ENCODE results near the gene ROBO2. TPM values are rescaled to one million over a fixed set of nuclear protein-coding genes. Genes with fewer than 3 reads are reported as not detected.
A peak's percentile ranks its signal among the peaks of the same experiment; 100 is the strongest.

Gene ROBO2
- total RNA-seq = 1 to 10 TPM in 2 of 4 donors, under 1 TPM in 2; under 0.01 to 2.9 (median 1.0) TPM

GRCh38 chr3:77039606-77040171 is at the start of gene ROBO2:
ROBO2 (plus strand) TSS chr3:77040099; CDS start chr3:77040786, 687 bp downstream.
- Histone ChIP-seq H3K4me3 (peak within 1 kb of the TSS; percentile 3 to 52), H3K36me3 (no peaks in the 10 kb centered on the region), H3K27ac (no peak within 1 kb of the TSS), H3K4me1 (peaks cover 0 to 25% (median 15%) of the 10 kb centered on the region in 3 donors), H3K27me3 (peaks cover 73% of the 10 kb centered on the region), H3K9me3 (no peaks in the 10 kb centered on the region)
- 0% methylated on average over 2 of the region's 54 CpGs; no CpG with 5 or more reads in 1 of the 2 donors for WGBS, 2 donors (ENCODE audit: low coverage in 1 of 2)
- ATAC-seq = peak; percentile 35
- TF ChIP-seq POLR2A (IDR thresholded peaks at IDR 0.05) (no peak), EP300 (IDR thresholded peaks at IDR 0.05) (no peak), CTCF (IDR thresholded peaks at IDR 0.05) (no peak), POLR2AphosphoS5 (IDR thresholded peaks at IDR 0.05) (no peak)

- 67 to 83% methylated on average over 1 to 5 of the region's 5 CpGs for WGBS, 2 donors (ENCODE audit: low coverage in 1 of 2)
- Histone ChIP-seq H3K27me3 (no peaks in the 10 kb centered on the region), H3K9me3 (no peaks in the 10 kb centered on the region), H3K4me3 (no peak overlapping the region), H3K4me1 (no peaks in the 10 kb centered on the region), H3K36me3 (no peaks in the 10 kb centered on the region), H3K27ac (no peak overlapping the region)
- no peak for ATAC-seq
- TF ChIP-seq CTCF (IDR thresholded peaks at IDR 0.05) = no peak
- no peak for TF ChIP-seq POLR2AphosphoS5 (IDR thresholded peaks at IDR 0.05)
- TF ChIP-seq EP300 (IDR thresholded peaks at IDR 0.05) = no peak
- TF ChIP-seq POLR2A (IDR thresholded peaks at IDR 0.05) = no peak
Measured at GRCh38 chr3:76990606-76991005, 49.3 kb upstream of the ROBO2 start.

- no peak for TF ChIP-seq EP300 (IDR thresholded peaks at IDR 0.05)
- TF ChIP-seq POLR2AphosphoS5 (IDR thresholded peaks at IDR 0.05) = no peak
- TF ChIP-seq CTCF (IDR thresholded peaks at IDR 0.05) = no peak
- TF ChIP-seq POLR2A (IDR thresholded peaks at IDR 0.05) = no peak
- 84 to 92% methylated on average over 3 of the region's 3 CpGs for WGBS, 2 donors (ENCODE audit: low coverage in 1 of 2)
- no peaks in the 10 kb centered on the region for H3K27me3 ChIP-seq
Measured at GRCh38 chr3:76991165-76991564, 48.7 kb upstream of the ROBO2 start.

GRCh38 chr3:76997733-76998132 is 42.2 kb upstream of the ROBO2 start:
- no peak for ATAC-seq
- H3K36me3 ChIP-seq = no peaks in the 10 kb centered on the region
- WGBS, 2 donors (ENCODE audit: low coverage in 1 of 2) = 44 to 56% methylated on average over 2 of the region's 2 CpGs
- H3K27ac ChIP-seq = no peak overlapping the region
- no peaks in the 10 kb centered on the region for H3K9me3 ChIP-seq
- H3K4me1 ChIP-seq = no peaks in the 10 kb centered on the region
- TF ChIP-seq CTCF (IDR thresholded peaks at IDR 0.05) = no peak
- TF ChIP-seq POLR2A (IDR thresholded peaks at IDR 0.05) = no peak
- TF ChIP-seq EP300 (IDR thresholded peaks at IDR 0.05) = no peak
- no peak for TF ChIP-seq POLR2AphosphoS5 (IDR thresholded peaks at IDR 0.05)
- no peaks in the 10 kb centered on the region for H3K27me3 ChIP-seq
- H3K4me3 ChIP-seq = no peak overlapping the region

More at GRCh38 chr3:76991165-76991564, 48.7 kb upstream of the ROBO2 start:
- no peaks in the 10 kb centered on the region for H3K4me1 ChIP-seq
- H3K27ac ChIP-seq = no peak overlapping the region
- H3K4me3 ChIP-seq = no peak overlapping the region
- no peaks in the 10 kb centered on the region for H3K9me3 ChIP-seq
- no peak for ATAC-seq
- H3K36me3 ChIP-seq = no peaks in the 10 kb centered on the region

- H3K4me3 ChIP-seq = no peak overlapping the region
- ATAC-seq = no peak
- no peaks in the 10 kb centered on the region for H3K4me1 ChIP-seq
- no peaks in the 10 kb centered on the region for H3K27me3 ChIP-seq
- no peaks in the 10 kb centered on the region for H3K36me3 ChIP-seq
- no peak overlapping the region for H3K27ac ChIP-seq
- H3K9me3 ChIP-seq = no peaks in the 10 kb centered on the region
- TF ChIP-seq CTCF (IDR thresholded peaks at IDR 0.05) (no peak), POLR2A (IDR thresholded peaks at IDR 0.05) (no peak), POLR2AphosphoS5 (IDR thresholded peaks at IDR 0.05) (no peak)
- 71 to 83% methylated on average over 2 to 3 of the region's 3 CpGs for WGBS, 2 donors (ENCODE audit: low coverage in 1 of 2)
Measured at GRCh38 chr3:76998555-76998954, 41.3 kb upstream of the ROBO2 start.
